Measurements from ENCODE around the gene BBOX1.

The BBOX1 gene

GRCh38 chr11:27095887-27096286 lies 55.3 kb downstream of the BBOX1 start:
- H4K20me1 ChIP-seq (ENCODE audit: insufficient read depth, low read length) = no peaks in the 10 kb centered on the region
- H3K27ac ChIP-seq (ENCODE audit: low read length) = no peak overlapping the region
- H2AFZ ChIP-seq (ENCODE audit: low read depth, low read length) = no peak overlapping the region
- H3K4me1 ChIP-seq (ENCODE audit: insufficient read depth, low read length) = no peaks in the 10 kb centered on the region
- H3K36me3 ChIP-seq (ENCODE audit: insufficient read depth, low read length) = no peaks in the 10 kb centered on the region
- no peak overlapping the region for H3K4me3 ChIP-seq (ENCODE audit: low read depth in 1 of 2, low read length in 2 of 2)
- H3K9ac ChIP-seq (ENCODE audit: low read depth, low read length) = no peak overlapping the region
- H3K79me2 ChIP-seq (ENCODE audit: insufficient read depth, low read length) = no peaks in the 10 kb centered on the region
- H3K4me2 ChIP-seq (ENCODE audit: insufficient read depth, low read length) = no peak overlapping the region
- no peak for ATAC-seq (ENCODE audit: insufficient read depth, low read depth)
- no peaks in the 10 kb centered on the region for H3K27me3 ChIP-seq (ENCODE audit: insufficient read depth, low read length, poor library complexity)
- no peaks in the 10 kb centered on the region for H3K9me3 ChIP-seq (ENCODE audit: insufficient read depth, low read length, severe bottlenecking)
- DNase-seq = no peak
- TF ChIP-seq EZH2 (IDR thresholded peaks at IDR 0.05; ENCODE audit: borderline replicate concordance, low read depth, low read length, severe bottlenecking) = no peak
- TF ChIP-seq CTCF (IDR thresholded peaks at IDR 0.05; ENCODE audit: borderline replicate concordance, extremely low read depth, low read length, poor library complexity, severe bottlenecking) = no peak

- Histone ChIP-seq H3K27me3 (ENCODE audit: insufficient read depth, low read length, poor library complexity) (no peaks in the 10 kb centered on the region), H3K4me3 (ENCODE audit: low read depth in 1 of 2, low read length in 2 of 2) (no peak overlapping the region), H2AFZ (ENCODE audit: low read depth, low read length) (no peak overlapping the region), H3K27ac (ENCODE audit: low read length) (no peak overlapping the region), H3K79me2 (ENCODE audit: insufficient read depth, low read length) (no peaks in the 10 kb centered on the region), H3K9me3 (ENCODE audit: insufficient read depth, low read length, severe bottlenecking) (no peaks in the 10 kb centered on the region), H4K20me1 (ENCODE audit: insufficient read depth, low read length) (no peaks in the 10 kb centered on the region), H3K36me3 (ENCODE audit: insufficient read depth, low read length) (no peaks in the 10 kb centered on the region), H3K4me2 (ENCODE audit: insufficient read depth, low read length) (no peak overlapping the region), H3K4me1 (ENCODE audit: insufficient read depth, low read length) (no peaks in the 10 kb centered on the region), H3K9ac (ENCODE audit: low read depth, low read length) (no peak overlapping the region)
- ATAC-seq (ENCODE audit: insufficient read depth, low read depth) = no peak
- DNase-seq = no peak
- no peak for TF ChIP-seq CTCF (IDR thresholded peaks at IDR 0.05; ENCODE audit: borderline replicate concordance, extremely low read depth, low read length, poor library complexity, severe bottlenecking)
- TF ChIP-seq EZH2 (IDR thresholded peaks at IDR 0.05; ENCODE audit: borderline replicate concordance, low read depth, low read length, severe bottlenecking) = no peak
Measured at GRCh38 chr11:27097551-27097950, 56.9 kb downstream of the BBOX1 start.

GRCh38 chr11:27100534-27100933 lies 59.9 kb downstream of the BBOX1 start:
- no peaks in the 10 kb centered on the region for H3K27me3 ChIP-seq (ENCODE audit: insufficient read depth, low read length, poor library complexity)
- no peak for TF ChIP-seq EZH2 (IDR thresholded peaks at IDR 0.05; ENCODE audit: borderline replicate concordance, low read depth, low read length, severe bottlenecking)
- TF ChIP-seq CTCF (IDR thresholded peaks at IDR 0.05; ENCODE audit: borderline replicate concordance, extremely low read depth, low read length, poor library complexity, severe bottlenecking) = no peak
- no peaks in the 10 kb centered on the region for H3K79me2 ChIP-seq (ENCODE audit: insufficient read depth, low read length)
- H3K9ac ChIP-seq (ENCODE audit: low read depth, low read length) = no peak overlapping the region
- no peak overlapping the region for H2AFZ ChIP-seq (ENCODE audit: low read depth, low read length)
- H3K4me2 ChIP-seq (ENCODE audit: insufficient read depth, low read length) = no peak overlapping the region
- DNase-seq = no peak
- no peaks in the 10 kb centered on the region for H4K20me1 ChIP-seq (ENCODE audit: insufficient read depth, low read length)
- no peak overlapping the region for H3K4me3 ChIP-seq (ENCODE audit: low read depth in 1 of 2, low read length in 2 of 2)
- ATAC-seq (ENCODE audit: insufficient read depth, low read depth) = no peak
- H3K9me3 ChIP-seq (ENCODE audit: insufficient read depth, low read length, severe bottlenecking) = no peaks in the 10 kb centered on the region
- H3K27ac ChIP-seq (ENCODE audit: low read length) = no peak overlapping the region
- no peaks in the 10 kb centered on the region for H3K4me1 ChIP-seq (ENCODE audit: insufficient read depth, low read length)
- H3K36me3 ChIP-seq (ENCODE audit: insufficient read depth, low read length) = no peaks in the 10 kb centered on the region

GRCh38 chr11:27107548-27107947 lies 66.9 kb downstream of the BBOX1 start:
- ATAC-seq (ENCODE audit: insufficient read depth, low read depth) (no peak), DNase-seq (no peak)
- Histone ChIP-seq H3K4me1 (ENCODE audit: insufficient read depth, low read length) (no peaks in the 10 kb centered on the region), H3K9me3 (ENCODE audit: insufficient read depth, low read length, severe bottlenecking) (no peaks in the 10 kb centered on the region), H3K27ac (ENCODE audit: low read length) (no peak overlapping the region), H2AFZ (ENCODE audit: low read depth, low read length) (no peak overlapping the region), H3K27me3 (ENCODE audit: insufficient read depth, low read length, poor library complexity) (no peaks in the 10 kb centered on the region), H3K4me2 (ENCODE audit: insufficient read depth, low read length) (no peak overlapping the region), H3K79me2 (ENCODE audit: insufficient read depth, low read length) (no peaks in the 10 kb centered on the region), H3K9ac (ENCODE audit: low read depth, low read length) (no peak overlapping the region), H4K20me1 (ENCODE audit: insufficient read depth, low read length) (no peaks in the 10 kb centered on the region), H3K4me3 (ENCODE audit: low read depth in 1 of 2, low read length in 2 of 2) (no peak overlapping the region), H3K36me3 (ENCODE audit: insufficient read depth, low read length) (no peaks in the 10 kb centered on the region)
- TF ChIP-seq CTCF (IDR thresholded peaks at IDR 0.05; ENCODE audit: borderline replicate concordance, extremely low read depth, low read length, poor library complexity, severe bottlenecking) = no peak
- no peak for TF ChIP-seq EZH2 (IDR thresholded peaks at IDR 0.05; ENCODE audit: borderline replicate concordance, low read depth, low read length, severe bottlenecking)
